Hippocampal formation (tissue), 2 donors: ENCODE measurements around the gene ERAP2.

Experiments
- DNase-seq, 2 donors: peaks; one replicate each; lab custom pipeline; 2025; lab: John Stamatoyannopoulos, UW

ERAP2 gene

DNA sequence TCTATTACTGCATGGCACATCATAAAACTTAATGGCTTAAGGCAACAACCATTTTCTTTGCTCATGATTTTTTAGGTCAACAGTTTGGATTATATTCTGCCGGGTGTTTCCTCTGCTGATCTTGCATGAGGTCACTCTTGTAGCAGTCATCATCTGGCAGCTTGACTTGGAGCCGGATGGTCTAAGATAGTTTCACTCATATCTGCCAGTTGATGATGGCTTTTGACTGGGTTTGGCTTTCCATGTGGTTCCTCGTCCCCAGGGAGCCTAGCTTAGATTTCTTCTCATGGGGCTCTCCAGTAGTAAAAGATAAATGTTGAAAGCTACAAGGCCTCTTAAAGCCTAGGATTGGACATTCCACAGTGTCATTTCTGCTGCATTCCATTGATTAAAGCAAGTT, 87.0 kb downstream of the ERAP2 start:
- DNase-seq: peak; percentile 8 to 11

- DNase-seq: no peak
These were observed 90.5 kb downstream of the ERAP2 start for GRCh38 chr5:96966801-96967200.

- no peak for DNase-seq
These were observed 91.1 kb downstream of the ERAP2 start for GRCh38 chr5:96967400-96967799.

- peak in 1 of 2 donors; percentile 10 for DNase-seq
These were observed 91.8 kb downstream of the ERAP2 start for GRCh38 chr5:96968074-96968473.

DNA sequence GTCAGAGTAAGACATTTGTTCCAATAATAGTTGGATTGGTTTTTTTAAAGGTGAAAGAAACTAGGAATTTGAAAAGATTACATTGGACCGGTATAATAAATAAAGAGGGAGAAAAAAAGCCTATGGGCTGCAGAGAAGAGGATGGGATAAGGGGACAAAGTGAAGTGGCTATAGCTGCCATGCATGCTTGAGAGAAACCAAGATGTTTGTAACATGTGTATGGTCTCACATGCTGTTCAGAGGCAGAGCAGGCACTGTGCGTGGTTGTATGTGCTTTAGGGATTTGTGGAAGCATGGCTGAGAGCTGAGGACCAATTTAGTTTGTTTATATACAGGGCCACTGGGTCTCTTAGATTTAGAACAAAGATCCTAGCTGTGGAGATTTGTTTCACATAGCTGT, 92.3 kb downstream of the ERAP2 start:
- DNase-seq: no peak
